ENCODE measurements around the gene SCUBE1. TPM values are rescaled to one million over a fixed set of nuclear protein-coding genes. Genes with fewer than 3 reads are reported as not detected.

The SCUBE1 gene
- total and polyA plus RNA-seq, 10 of the 15 experiments (the other 5 are each of a cell fraction or from before 2014, with no cell fraction given) = not detected

- TF ChIP-seq FOXM1 (IDR thresholded peaks at IDR 0.05; ENCODE audit: low read depth, low read length) (no peak), GATAD2B (conservative IDR thresholded peaks at IDR 0.05; ENCODE audit: low read depth) (no peak), EED (IDR thresholded peaks at IDR 0.05; ENCODE audit: low read depth) (no peak), PBX3 (IDR thresholded peaks at IDR 0.05; ENCODE audit: insufficient replicate concordance, low read depth, low read length) (no peak), CTCF (IDR thresholded peaks at IDR 0.05 in 2 of 3, conservative IDR thresholded peaks at IDR 0.05 in 1 of 3; ENCODE audit: control insufficient read depth in 2 of 3, extremely low read depth in 1 of 3, insufficient read depth in 1 of 3, low read depth in 3 of 3, low read length in 3 of 3) (no peak)
- Histone ChIP-seq H3K4me2 (ENCODE audit: control insufficient read depth, insufficient read depth) (no peak overlapping the region), H3K36me3 (ENCODE audit: control insufficient read depth in 2 of 2, insufficient read depth in 2 of 2, low read length in 1 of 2) (no peaks in the 10 kb centered on the region), H2AFZ (ENCODE audit: control insufficient read depth, low read depth, low read length) (no peak overlapping the region), H3K79me2 (ENCODE audit: control insufficient read depth, insufficient read depth, low read length) (no peaks in the 10 kb centered on the region; the same call in 1 of the 2 replicates), H3K9ac (ENCODE audit: control insufficient read depth, insufficient read depth, low read length) (no peak overlapping the region), H4K20me1 (ENCODE audit: control insufficient read depth, insufficient read depth) (no peaks in the 10 kb centered on the region), H3K4me1 (ENCODE audit: control insufficient read depth, insufficient read depth, low read length) (peaks cover 8% of the 10 kb centered on the region), H3K9me3 (replicated peaks; ENCODE audit: control insufficient read depth, insufficient read depth, low read length) (no peaks in the 10 kb centered on the region), H3K27me3 (replicated peaks in 1 of 2; ENCODE audit: control insufficient read depth in 2 of 2, insufficient read depth in 2 of 2, low read length in 1 of 2) (no peaks in the 10 kb centered on the region; a peak in 1 of 4 replicates), H3K4me3 (no peak overlapping the region), H3K27ac (ENCODE audit: control insufficient read depth, insufficient read depth) (no peak overlapping the region)
- WGBS (ENCODE audit: insufficient coverage, insufficient replicate concordance, low lambda C conversion rate, missing lambda C conversion rate) = 19% methylated on average over 9 of the region's 9 CpGs
- ChIA-PET SMC1A (ENCODE audit: uncharacterized antibody, unreplicated experiment) (no interaction called here), RAD21 (ENCODE audit: unreplicated experiment) (no interaction called here), CTCF (no interaction called here), POLR2A (no interaction called here)
- FAIRE-seq (no peak), DNase-seq (ENCODE audit: low read depth, low spot score) (no peak), ATAC-seq (no peak)
- TSS peak; percentile 42 for BruUV-seq (replicated peaks)
- intact Hi-C loops (cut with micrococcal nuclease; ENCODE audit: unreplicated experiment) = no loop called here
- in situ Hi-C loops (cut with MboI) = no loop called here
Measured at GRCh38 chr22:43153899-43154298, 189.3 kb downstream of the SCUBE1 start.

Data from GM12878 (cell line).